ENCODE measurements around the gene ORAI3. TPM values are rescaled to one million over a fixed set of nuclear protein-coding genes. Genes with fewer than 3 reads are reported as not detected.

ORAI3 gene
- polyA plus RNA-seq, 4 donors = 18.9 to 24.1 (median 20.3) TPM

Other genes with a start within 250 kb of the ORAI3 start
- gene SRCAP, start 249.9 kb upstream of the ORAI3 start, polyA plus RNA-seq (ENCODE audit: insufficient read length in 4 of 4) = 10 to 100 TPM; 32.7 to 40.5 (median 35.9) TPM
- gene PHKG2, start 200.6 kb upstream of the ORAI3 start, polyA plus RNA-seq (ENCODE audit: insufficient read length in 4 of 4) = 10 to 100 TPM; 24.9 to 32.7 (median 29.5) TPM
- gene CFAP119, start 187.0 kb upstream of the ORAI3 start, polyA plus RNA-seq (ENCODE audit: insufficient read length in 4 of 4) = 10 to 100 TPM in 1 of 4 donors, 1 to 10 TPM in 3; 7.5 to 12.7 (median 7.7) TPM
- gene RNF40, start 186.7 kb upstream of the ORAI3 start, polyA plus RNA-seq (ENCODE audit: insufficient read length in 4 of 4) = 100 to 1,000 TPM; 123 to 134 (median 130) TPM
- gene ZNF629, start 161.9 kb upstream of the ORAI3 start, polyA plus RNA-seq (ENCODE audit: insufficient read length in 4 of 4) = 10 to 100 TPM; 27.2 to 28.7 (median 27.8) TPM
- 10 to 100 TPM; 39.5 to 50.6 (median 42.1) TPM for gene BCL7C, start 55.0 kb upstream of the ORAI3 start, polyA plus RNA-seq (ENCODE audit: insufficient read length in 4 of 4)
- gene CTF1, start 52.5 kb upstream of the ORAI3 start, polyA plus RNA-seq (ENCODE audit: insufficient read length in 4 of 4) = 1 to 10 TPM; 6.6 to 7.5 (median 7.3) TPM
- 10 to 100 TPM; 18.4 to 33.3 (median 23.6) TPM for gene FBXL19, start 25.5 kb upstream of the ORAI3 start, polyA plus RNA-seq (ENCODE audit: insufficient read length in 4 of 4)
- 10 to 100 TPM; 15.9 to 19.2 (median 16.4) TPM for gene SETD1A, start 8.7 kb downstream of the ORAI3 start, polyA plus RNA-seq (ENCODE audit: insufficient read length in 4 of 4)
- 10 to 100 TPM in 1 of 4 donors, 1 to 10 TPM in 3; 9.4 to 10.1 (median 9.7) TPM for gene HSD3B7, start 36.1 kb downstream of the ORAI3 start, polyA plus RNA-seq (ENCODE audit: insufficient read length in 4 of 4)
- gene STX1B, start 61.6 kb downstream of the ORAI3 start, polyA plus RNA-seq (ENCODE audit: insufficient read length in 4 of 4) = 1 to 10 TPM in 3 of 4 donors, under 1 TPM in 1; 0.73 to 2.1 (median 1.2) TPM
- gene STX4, start 84.5 kb downstream of the ORAI3 start, polyA plus RNA-seq (ENCODE audit: insufficient read length in 4 of 4) = 10 to 100 TPM; 31.8 to 41.9 (median 35.2) TPM
- 1 to 10 TPM; 3.9 to 7.6 (median 4.5) TPM for gene ZNF668, start 125.2 kb downstream of the ORAI3 start, polyA plus RNA-seq (ENCODE audit: insufficient read length in 4 of 4)
- 10 to 100 TPM; 11.2 to 14.5 (median 13.0) TPM for gene ZNF646, start 125.4 kb downstream of the ORAI3 start, polyA plus RNA-seq (ENCODE audit: insufficient read length in 4 of 4)
- gene PRSS53, start 139.9 kb downstream of the ORAI3 start, polyA plus RNA-seq (ENCODE audit: insufficient read length in 4 of 4) = 1 to 10 TPM; 1.1 to 1.4 (median 1.2) TPM
- 10 to 100 TPM; 64.9 to 90.5 (median 71.9) TPM for gene VKORC1, start 145.7 kb downstream of the ORAI3 start, polyA plus RNA-seq (ENCODE audit: insufficient read length in 4 of 4)
- gene BCKDK, start 159.3 kb downstream of the ORAI3 start, polyA plus RNA-seq (ENCODE audit: insufficient read length in 4 of 4) = 10 to 100 TPM; 32.9 to 50.8 (median 35.8) TPM
- 10 to 100 TPM; 63.3 to 68.3 (median 67.3) TPM for gene KAT8, start 168.6 kb downstream of the ORAI3 start, polyA plus RNA-seq (ENCODE audit: insufficient read length in 4 of 4)
- gene PRSS8, start 186.7 kb downstream of the ORAI3 start, polyA plus RNA-seq (ENCODE audit: insufficient read length in 4 of 4) = 10 to 100 TPM; 58.9 to 87.4 (median 63.5) TPM
- 1 to 10 TPM; 1.2 to 1.8 (median 1.6) TPM for gene PRSS36, start 201.0 kb downstream of the ORAI3 start, polyA plus RNA-seq (ENCODE audit: insufficient read length in 4 of 4)
- 100 to 1,000 TPM; 601 to 671 (median 647) TPM for gene FUS, start 231.1 kb downstream of the ORAI3 start, polyA plus RNA-seq (ENCODE audit: insufficient read length in 4 of 4)